ENCODE measurements around the gene PDSS2.
A peak's percentile ranks its signal among the peaks of the same experiment; 100 is the strongest.

PDSS2 gene

GRCh38 chr6:107115695-107116327 is 343.6 kb downstream of the PDSS2 start:
- peak overlapping the region; percentile 73 for H3K4me3 ChIP-seq (ENCODE audit: low read depth, low read length)
- no peak for TF ChIP-seq CTCF (IDR thresholded peaks at IDR 0.05; ENCODE audit: borderline replicate concordance, insufficient read depth, low read depth, low read length)

GRCh38 chr6:107114926-107115694 is 344.3 kb downstream of the PDSS2 start, which contains the start of gene BEND3:
BEND3 (minus strand) TSS chr6:107115515; CDS start chr6:107099285, 16,230 bp downstream.
- peak within 1 kb of the TSS; percentile 73 for H3K4me3 ChIP-seq (ENCODE audit: low read depth, low read length)
- TF ChIP-seq CTCF (IDR thresholded peaks at IDR 0.05; ENCODE audit: borderline replicate concordance, insufficient read depth, low read depth, low read length): no peak

GRCh38 chr6:107114213-107114925 is 345.0 kb downstream of the PDSS2 start:
- peak; percentile 91 for TF ChIP-seq CTCF (IDR thresholded peaks at IDR 0.05; ENCODE audit: borderline replicate concordance, insufficient read depth, low read depth, low read length)
- H3K4me3 ChIP-seq (ENCODE audit: low read depth, low read length): peak overlapping the region; percentile 73

GRCh38 chr6:107110200-107110599 is 349.2 kb downstream of the PDSS2 start:
- no peak overlapping the region for H3K4me3 ChIP-seq (ENCODE audit: low read depth, low read length)
- TF ChIP-seq CTCF (IDR thresholded peaks at IDR 0.05; ENCODE audit: borderline replicate concordance, insufficient read depth, low read depth, low read length): no peak

- TF ChIP-seq CTCF (IDR thresholded peaks at IDR 0.05; ENCODE audit: borderline replicate concordance, insufficient read depth, low read depth, low read length): no peak
- H3K4me3 ChIP-seq (ENCODE audit: low read depth, low read length): no peak overlapping the region
Observed at GRCh38 chr6:107108201-107108890, 351.0 kb downstream of the PDSS2 start.

GRCh38 chr6:107107791-107108190 is 351.6 kb downstream of the PDSS2 start:
- TF ChIP-seq CTCF (IDR thresholded peaks at IDR 0.05; ENCODE audit: borderline replicate concordance, insufficient read depth, low read depth, low read length): no peak

More at GRCh38 chr6:107107791-107108190, 351.6 kb downstream of the PDSS2 start:
- no peak overlapping the region for H3K4me3 ChIP-seq (ENCODE audit: low read depth, low read length)
